OCI-LY3 (cell line): ENCODE measurements around the gene CHMP6.

Experiments used
- H2AFZ ChIP-seq: fragments of 200-600, 300-600 bp; shearing (Covaris generic); 2 replicates; pipeline ENCODE4 v1.6.0; 2014; ENCODE audit warnings: antibody characterized with exemption, low read depth, low read length
- H3K27ac ChIP-seq: fragments of 200-600, 300-600 bp; sonication (generic); 2 replicates; pipeline ENCODE4 v1.5.1; 2014; ENCODE audit warnings: mild to moderate bottlenecking, low read length, moderate library complexity, mixed read lengths
- H3K27me3 ChIP-seq: fragments of 200-600, 300-600 bp; sonication (generic); 2 replicates; pipeline ENCODE4 v1.6.1; 2014; ENCODE audit warnings: low read depth, low read length, mixed read lengths
- H3K36me3 ChIP-seq: fragments of 200-600, 300-600 bp; sonication (generic); replicated peaks from 2 replicates; pipeline ENCODE3; 2014; ENCODE audit warnings: low read depth, low read length, mixed read lengths
- H3K4me1 ChIP-seq: fragments of 300-600, 200-600 bp; sonication (generic); 2 replicates; pipeline ENCODE4 v1.6.1; 2014; ENCODE audit warnings: low read length, mixed read lengths
- H3K4me2 ChIP-seq: fragments of 200-600, 300-600 bp; sonication (generic); 2 replicates; pipeline ENCODE4 v1.6.1; 2014; ENCODE audit warnings: low read length, mixed read lengths
- H3K4me3 ChIP-seq: fragments of 300-600, 200-600 bp; sonication (generic); 2 replicates; pipeline ENCODE4 v1.5.1; 2014; ENCODE audit warnings: antibody characterized with exemption, mild to moderate bottlenecking, low read length, moderate library complexity
- H3K79me2 ChIP-seq: fragments of 300-600, 200-600 bp; shearing (Covaris generic); 2 replicates; pipeline ENCODE4 v1.6.1; 2014; ENCODE audit warnings: mild to moderate bottlenecking, low read length, mixed read lengths
- H3K9ac ChIP-seq: fragments of 300-600, 200-600 bp; shearing (Covaris generic); 2 replicates; pipeline ENCODE4 v1.6.0; 2014; ENCODE audit warnings: mild to moderate bottlenecking, low read length, moderate library complexity
- H3K9me3 ChIP-seq: fragments of 200-600, 300-600 bp; shearing (Covaris generic); 2 replicates; pipeline ENCODE4 v1.6.1; 2014; ENCODE audit warnings: low read length, mixed read lengths; ENCODE audit not compliant: insufficient read depth
- H4K20me1 ChIP-seq: fragments of 200-600, 300-600 bp; sonication (generic); 2 replicates; pipeline ENCODE4 v1.6.1; 2016; ENCODE audit warnings: low read length, mixed read lengths; ENCODE audit not compliant: insufficient read depth
- CTCF ChIP-seq: fragments of 200-600, 300-600 bp; sonication (generic); IDR thresholded peaks from 2 replicates; pipeline ENCODE4 v1.5.1; 2014; ENCODE audit warnings: antibody characterized with exemption, low read length, low read depth
- EZH2phosphoT487 ChIP-seq: fragments of 200-600 bp; shearing (Covaris generic); IDR thresholded peaks from 2 replicates; pipeline ENCODE4 v1.6.1; 2018; ENCODE audit warnings: antibody characterized with exemption, mixed run types, low read depth

CHMP6 gene

GRCh38 chr17:81046132-81046769, 54.6 kb downstream of the CHMP6 start:
- Histone ChIP-seq H3K36me3 (no peaks in the 10 kb centered on the region), H2AFZ (no peak overlapping the region), H3K4me3 (no peak overlapping the region), H3K79me2 (no peaks in the 10 kb centered on the region), H3K27ac (no peak overlapping the region), H3K9me3 (no peaks in the 10 kb centered on the region), H3K4me2 (no peak overlapping the region), H4K20me1 (no peaks in the 10 kb centered on the region), H3K27me3 (peaks cover 16% of the 10 kb centered on the region), H3K4me1 (peaks cover 24% of the 10 kb centered on the region), H3K9ac (no peak overlapping the region)
- TF ChIP-seq EZH2phosphoT487 (no peak), CTCF (no peak)

GRCh38 chr17:81046770-81047359, 55.2 kb downstream of the CHMP6 start:
- H3K36me3 ChIP-seq, result no peaks in the 10 kb centered on the region
- H2AFZ ChIP-seq, result no peak overlapping the region
- H3K27me3 ChIP-seq, result peaks cover 16% of the 10 kb centered on the region
- no peak overlapping the region for H3K27ac ChIP-seq
- H3K4me2 ChIP-seq, result no peak overlapping the region
- no peak overlapping the region for H3K4me3 ChIP-seq
- H3K9me3 ChIP-seq, result no peaks in the 10 kb centered on the region
- H3K79me2 ChIP-seq, result no peaks in the 10 kb centered on the region
- H3K9ac ChIP-seq, result no peak overlapping the region
- TF ChIP-seq CTCF (no peak), EZH2phosphoT487 (no peak)
- H4K20me1 ChIP-seq, result no peaks in the 10 kb centered on the region
- peaks cover 24% of the 10 kb centered on the region for H3K4me1 ChIP-seq

GRCh38 chr17:81048827-81049371, 57.3 kb downstream of the CHMP6 start:
- no peak overlapping the region for H2AFZ ChIP-seq
- peaks cover 24% of the 10 kb centered on the region for H3K4me1 ChIP-seq
- H3K27ac ChIP-seq, result peak overlapping the region; percentile 59
- H3K9me3 ChIP-seq, result no peaks in the 10 kb centered on the region
- peak overlapping the region; percentile 79 for H3K4me3 ChIP-seq
- peak overlapping the region; percentile 74 for H3K9ac ChIP-seq
- H3K79me2 ChIP-seq, result no peaks in the 10 kb centered on the region
- H3K4me2 ChIP-seq, result peak overlapping the region; percentile 98
- H4K20me1 ChIP-seq, result no peaks in the 10 kb centered on the region
- TF ChIP-seq EZH2phosphoT487 (no peak), CTCF (no peak)
- peaks cover 21% of the 10 kb centered on the region for H3K27me3 ChIP-seq
- H3K36me3 ChIP-seq, result no peaks in the 10 kb centered on the region

GRCh38 chr17:81049372-81049911, 57.8 kb downstream of the CHMP6 start:
- Histone ChIP-seq H3K9me3 (no peaks in the 10 kb centered on the region), H2AFZ (no peak overlapping the region; the same call in 1 of the 2 replicates), H3K4me1 (peaks cover 24% of the 10 kb centered on the region), H3K4me2 (peak overlapping the region; percentile 98), H4K20me1 (no peaks in the 10 kb centered on the region), H3K79me2 (no peaks in the 10 kb centered on the region), H3K4me3 (peak overlapping the region; percentile 79), H3K27me3 (peaks cover 21% of the 10 kb centered on the region), H3K27ac (peak overlapping the region; percentile 59), H3K36me3 (no peaks in the 10 kb centered on the region), H3K9ac (peak overlapping the region; percentile 74)
- no peak for TF ChIP-seq EZH2phosphoT487
- no peak for TF ChIP-seq CTCF
